Measurements from ENCODE around the gene EPSTI1.
"Not testable (repeated sequence)": the region's sequence is repeated elsewhere in the genome, so short reads cannot be mapped to it uniquely, and the experiment has no call there.

EPSTI1 gene, protein sequence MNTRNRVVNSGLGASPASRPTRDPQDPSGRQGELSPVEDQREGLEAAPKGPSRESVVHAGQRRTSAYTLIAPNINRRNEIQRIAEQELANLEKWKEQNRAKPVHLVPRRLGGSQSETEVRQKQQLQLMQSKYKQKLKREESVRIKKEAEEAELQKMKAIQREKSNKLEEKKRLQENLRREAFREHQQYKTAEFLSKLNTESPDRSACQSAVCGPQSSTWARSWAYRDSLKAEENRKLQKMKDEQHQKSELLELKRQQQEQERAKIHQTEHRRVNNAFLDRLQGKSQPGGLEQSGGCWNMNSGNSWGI

DNA sequence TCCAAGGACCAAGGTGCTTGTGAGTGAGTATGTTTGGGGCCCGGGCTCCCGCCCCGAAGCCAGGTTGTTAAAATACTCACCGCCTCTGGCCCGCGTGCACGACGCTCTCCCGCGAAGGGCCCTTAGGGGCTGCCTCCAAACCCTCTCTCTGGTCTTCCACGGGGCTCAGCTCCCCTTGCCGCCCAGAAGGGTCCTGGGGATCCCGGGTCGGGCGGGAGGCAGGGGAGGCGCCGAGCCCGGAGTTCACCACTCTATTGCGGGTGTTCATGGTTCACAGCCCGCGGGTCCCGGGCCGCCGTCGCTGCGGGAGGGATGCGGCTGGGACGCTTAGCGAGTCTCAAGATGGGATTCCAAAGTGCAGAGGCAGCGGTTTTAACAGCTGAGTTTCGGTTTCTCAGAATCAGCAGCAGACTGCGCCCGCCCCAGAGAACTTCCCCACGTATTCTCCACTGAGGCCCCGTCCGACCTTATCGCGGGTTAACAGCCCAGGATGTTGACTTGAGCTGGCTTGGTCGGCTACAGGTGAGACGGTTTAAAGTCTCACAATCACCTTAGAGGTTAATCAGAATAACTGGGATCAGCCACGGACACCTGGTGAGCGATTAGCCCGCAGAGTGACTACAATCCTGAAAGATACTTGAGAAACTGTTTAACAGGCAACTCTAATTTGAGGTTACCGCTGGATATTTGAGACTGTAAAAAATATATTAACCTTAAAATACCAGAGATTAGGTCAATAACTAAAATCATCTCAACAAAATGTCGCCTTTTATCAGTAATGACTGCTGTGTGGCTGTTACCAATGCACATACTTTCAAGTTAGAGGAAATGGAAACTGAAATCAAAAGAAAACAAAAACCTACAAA is at the start of gene EPSTI1:
Gene EPSTI1 (minus strand): TSS at position 344 of the 866 bp plus-strand sequence. CDS start 76 bp downstream, at position 268.
- DNase-seq (ENCODE audit: low spot score), result peak; percentile 83

DNA sequence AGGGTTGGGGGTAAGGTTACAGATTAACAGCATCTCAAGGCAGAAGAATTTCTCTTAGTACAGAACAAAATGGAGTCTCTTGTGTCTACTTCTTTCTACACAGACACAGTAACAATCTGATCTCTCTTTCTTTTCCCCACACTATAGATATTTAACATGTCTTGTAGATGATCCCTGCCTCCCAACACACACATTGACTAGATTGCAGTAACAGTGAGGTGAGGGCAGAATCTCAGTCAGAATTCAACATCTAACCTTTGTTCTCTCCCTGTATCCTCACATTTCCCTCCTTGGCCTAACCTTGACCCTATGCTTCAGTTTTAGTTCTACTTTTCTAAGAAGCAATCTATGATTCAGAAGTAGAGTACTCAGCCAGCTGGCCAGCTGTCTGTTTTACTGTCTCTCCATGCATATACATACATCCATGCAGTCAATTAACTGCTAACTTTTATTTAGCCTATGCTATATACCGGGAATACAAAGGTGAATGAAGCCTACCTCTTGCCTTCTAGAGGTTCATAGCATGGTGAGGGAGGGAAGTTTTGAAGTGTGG is 49.4 kb upstream of the EPSTI1 start:
- DNase-seq (ENCODE audit: low spot score), result no peak

DNA sequence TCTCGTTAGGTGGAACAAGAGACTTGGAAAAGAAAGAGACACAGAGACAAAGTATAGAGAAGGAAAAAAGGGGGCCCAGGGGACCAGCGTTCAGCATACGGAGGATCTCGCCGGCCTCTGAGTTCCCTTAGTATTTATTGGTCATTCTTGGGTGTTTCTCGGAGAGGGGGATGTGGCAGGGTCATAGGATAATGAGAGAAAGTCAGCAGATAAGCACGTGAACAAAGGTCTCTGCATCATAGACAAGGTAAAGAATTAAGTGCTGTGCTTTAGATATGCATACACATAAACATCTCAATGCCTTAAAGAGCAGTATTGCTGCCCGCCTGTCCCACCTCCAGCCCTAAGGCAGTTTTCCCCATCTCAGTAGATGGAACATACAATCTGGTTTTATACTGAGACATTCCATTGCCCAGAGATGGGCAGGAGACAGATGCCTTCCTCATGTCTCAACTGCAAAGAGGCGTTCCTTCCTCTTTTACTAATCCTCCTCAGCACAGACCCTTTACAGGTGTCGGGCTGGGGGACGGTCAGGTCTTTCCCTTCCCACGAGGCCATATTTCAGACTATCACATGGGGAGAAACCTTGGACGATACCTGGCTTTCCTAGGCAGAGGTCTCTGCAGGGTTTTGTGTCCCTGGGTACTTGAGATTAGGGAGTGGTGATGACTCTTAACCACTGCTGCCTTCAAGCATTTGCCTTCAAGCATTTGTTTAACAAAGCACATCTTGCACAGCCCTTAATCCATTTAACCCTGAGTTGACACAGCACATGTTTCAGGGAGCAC is 48.7 kb upstream of the EPSTI1 start:
- DNase-seq (ENCODE audit: low spot score), result not testable (repeated sequence)

DNA sequence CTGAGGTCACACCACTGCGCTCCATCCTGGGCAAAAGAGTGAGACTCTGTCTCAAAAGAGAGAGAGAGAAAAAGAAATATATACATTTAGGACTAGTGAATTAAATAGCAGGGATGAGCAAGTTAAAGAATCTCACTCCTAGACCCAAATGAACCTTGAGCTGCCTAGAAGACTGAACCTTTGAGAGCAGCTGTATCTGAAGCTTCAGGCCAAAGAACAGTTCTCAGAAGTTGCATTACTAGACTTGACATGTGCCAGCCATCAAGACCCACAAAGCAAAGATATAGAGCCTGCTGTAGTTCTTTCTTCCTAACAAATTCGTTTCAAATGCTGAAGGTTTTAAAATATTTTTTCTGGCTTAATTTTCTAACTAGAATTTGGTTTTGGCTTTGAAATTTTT is 47.9 kb upstream of the EPSTI1 start:
- no peak for DNase-seq (ENCODE audit: low spot score)

DNA sequence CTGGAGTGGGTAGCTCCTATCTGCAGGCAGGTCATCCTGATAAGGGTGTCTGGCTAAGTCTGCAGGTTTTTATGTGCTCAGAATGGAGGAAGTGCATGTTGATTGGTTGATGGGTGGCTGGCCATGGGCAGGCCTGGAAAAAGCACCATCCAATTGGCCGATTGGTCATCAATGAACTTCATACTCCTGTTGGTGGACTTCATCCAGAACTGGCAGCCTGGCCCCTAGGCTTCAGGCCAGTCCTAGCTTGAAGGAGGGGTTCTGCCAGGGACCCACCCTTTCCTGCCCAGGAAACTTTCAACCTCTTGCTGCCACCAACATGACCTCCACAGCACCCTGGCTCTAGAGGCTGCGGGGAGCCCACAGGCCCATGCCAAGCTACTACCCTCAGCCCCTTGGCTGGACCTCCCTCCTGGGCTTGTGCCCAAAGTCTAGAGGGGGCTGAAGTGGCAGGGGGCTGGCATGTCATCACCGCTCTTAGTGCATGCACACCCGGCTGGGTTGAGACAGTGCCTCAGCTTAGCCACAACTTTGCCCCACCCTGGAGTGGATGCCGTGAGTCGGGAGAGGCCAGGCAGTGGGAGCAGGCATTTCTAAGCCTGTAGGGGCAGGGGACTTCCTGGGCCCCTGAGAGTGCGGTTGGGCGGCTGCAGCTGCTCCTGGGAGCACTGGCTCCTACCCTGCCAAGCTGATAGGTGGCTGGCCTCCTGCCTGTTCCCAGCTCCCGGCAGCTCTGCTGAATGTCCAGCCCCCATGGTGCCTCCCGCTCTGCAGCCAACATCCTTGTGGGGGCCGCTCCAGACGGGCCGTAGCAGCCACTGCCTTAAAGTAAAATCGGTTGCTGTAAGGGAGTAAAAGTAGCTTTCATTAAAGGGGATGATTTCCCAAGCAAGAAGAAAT is 44.6 kb upstream of the EPSTI1 start:
- DNase-seq (ENCODE audit: low spot score), result no peak

DNA sequence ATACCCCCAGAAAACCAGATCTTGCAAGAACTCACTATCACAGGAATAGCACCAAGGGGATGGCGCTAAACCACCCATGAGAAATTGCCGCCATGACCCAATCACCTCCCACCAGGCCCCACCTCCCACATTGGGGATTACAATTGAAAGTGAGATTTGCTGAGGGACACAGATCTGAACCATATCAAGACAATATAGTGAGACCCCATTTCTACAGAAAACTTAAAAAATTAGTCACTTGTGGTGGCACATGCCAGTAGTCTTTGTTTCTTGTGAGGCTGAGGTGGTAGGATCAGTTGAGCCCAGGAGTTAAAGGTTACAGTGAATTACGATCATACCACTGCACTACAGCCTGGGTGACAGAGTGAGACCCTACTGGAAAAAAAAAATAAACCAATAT is 41.0 kb upstream of the EPSTI1 start:
- DNase-seq (ENCODE audit: low spot score), result no peak

DNA sequence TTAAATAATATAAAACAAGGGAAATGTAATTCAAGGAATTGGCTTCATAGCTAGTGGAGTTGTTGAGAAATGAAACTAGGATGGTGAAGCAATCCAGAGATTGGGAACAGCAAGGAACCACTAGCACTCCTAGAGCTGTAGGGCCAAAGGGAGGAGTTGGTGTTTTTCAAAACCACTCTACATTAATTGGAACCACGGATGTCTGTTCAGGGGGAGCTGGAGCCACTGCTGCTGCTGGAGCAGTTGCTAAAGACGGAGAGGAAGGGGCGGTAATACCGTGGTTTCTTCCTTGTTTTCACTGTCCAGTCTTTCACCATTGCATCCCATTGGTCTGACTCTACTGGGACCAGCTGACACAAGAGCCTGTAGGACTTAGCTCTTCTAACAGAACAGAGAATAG is 39.8 kb upstream of the EPSTI1 start:
- no peak for DNase-seq (ENCODE audit: low spot score)

DNA sequence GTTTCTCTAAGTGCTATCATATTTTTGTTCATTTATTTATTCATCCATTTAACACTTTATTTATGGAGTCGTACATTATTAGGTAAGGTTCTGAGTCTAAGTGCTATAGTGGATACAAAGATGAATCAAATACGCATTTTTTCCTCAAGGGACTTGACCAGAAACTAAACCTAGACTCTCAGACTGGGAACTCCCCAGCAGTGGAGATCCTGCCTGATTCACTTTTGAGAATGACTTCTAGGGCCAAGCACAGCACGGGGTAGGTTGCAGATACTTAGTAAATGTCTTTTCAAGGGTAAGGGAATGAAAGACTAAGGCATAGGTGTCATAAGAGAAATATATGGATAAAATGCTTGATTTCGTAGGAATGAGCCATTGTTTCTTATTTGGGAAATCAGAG is 38.5 kb upstream of the EPSTI1 start:
- DNase-seq (ENCODE audit: low spot score), result no peak

DNA sequence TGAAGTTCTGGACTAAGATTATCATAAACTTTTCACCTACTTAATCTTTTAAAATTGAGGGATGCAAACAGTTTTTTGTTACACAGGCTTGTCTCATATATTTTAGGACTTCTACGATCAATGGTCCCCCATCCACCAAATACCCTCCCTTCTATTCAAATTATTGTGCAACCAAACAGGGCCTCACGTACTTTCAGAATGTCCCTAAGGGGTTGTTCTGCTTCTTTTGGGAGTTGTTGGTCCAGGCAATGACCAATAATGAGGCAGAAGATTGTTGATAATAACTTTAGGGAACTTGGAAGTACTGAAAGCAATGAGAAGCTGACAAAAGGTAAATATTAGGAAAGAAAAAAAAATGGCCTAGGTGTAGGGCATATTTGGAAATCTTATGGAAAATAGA is 34.2 kb upstream of the EPSTI1 start:
- DNase-seq (ENCODE audit: low spot score), result no peak

DNA sequence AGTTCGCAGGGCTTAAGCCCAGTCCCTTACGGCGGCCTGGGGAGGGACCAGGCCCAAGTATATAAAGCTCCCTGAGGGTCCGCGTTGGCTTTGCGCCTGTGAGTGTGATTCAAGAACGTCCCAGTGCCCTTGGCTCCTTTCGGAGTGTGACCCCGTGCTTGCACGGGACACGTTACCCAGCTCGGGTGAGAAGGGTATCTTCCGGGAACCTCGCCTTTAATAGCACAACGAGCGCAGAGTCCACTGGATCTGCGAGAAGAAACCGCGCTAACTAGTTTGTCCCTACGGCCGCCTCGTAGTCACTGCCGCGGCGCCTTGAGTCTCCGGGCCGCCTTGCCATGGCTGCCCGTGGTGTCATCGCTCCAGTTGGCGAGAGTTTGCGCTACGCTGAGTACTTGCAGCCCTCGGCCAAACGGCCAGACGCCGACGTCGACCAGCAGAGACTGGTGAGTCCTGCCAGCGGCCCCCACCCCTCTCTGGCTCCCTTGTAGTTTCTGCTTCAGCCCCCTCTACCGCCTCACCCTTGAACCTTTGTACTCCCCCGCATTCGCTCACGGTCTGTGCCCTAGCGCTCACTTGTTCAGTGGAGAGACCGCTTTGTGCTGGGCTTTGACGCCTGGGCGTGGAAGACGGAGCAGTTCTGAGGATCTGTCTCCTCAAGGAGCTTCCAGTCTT is 31.4 kb upstream of the EPSTI1 start, which contains the start of gene DNAJC15:
Gene DNAJC15 (plus strand): TSS at position 298 of the 675 bp plus-strand sequence. CDS start 41 bp downstream, at position 339.
- DNase-seq (ENCODE audit: low spot score), result peak; percentile 83

DNA sequence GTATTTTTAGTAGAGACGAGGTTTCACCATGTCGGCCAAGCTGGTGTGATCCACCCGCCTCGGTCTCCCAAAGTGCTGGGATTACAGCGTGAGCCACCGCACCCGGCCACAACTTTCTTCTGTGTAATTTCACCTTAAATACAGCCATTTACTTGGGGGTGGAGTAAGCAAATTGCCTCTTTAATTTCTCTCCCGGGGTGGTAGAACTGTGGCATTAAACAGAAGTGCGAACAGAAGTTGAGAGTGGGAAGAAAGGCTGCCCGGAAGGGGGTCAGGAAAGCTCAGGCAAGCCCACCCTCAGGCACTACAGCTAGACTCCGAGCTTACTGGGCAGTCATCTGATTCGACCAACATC is 30.9 kb upstream of the EPSTI1 start:
- DNase-seq (ENCODE audit: low spot score), result no peak

DNA sequence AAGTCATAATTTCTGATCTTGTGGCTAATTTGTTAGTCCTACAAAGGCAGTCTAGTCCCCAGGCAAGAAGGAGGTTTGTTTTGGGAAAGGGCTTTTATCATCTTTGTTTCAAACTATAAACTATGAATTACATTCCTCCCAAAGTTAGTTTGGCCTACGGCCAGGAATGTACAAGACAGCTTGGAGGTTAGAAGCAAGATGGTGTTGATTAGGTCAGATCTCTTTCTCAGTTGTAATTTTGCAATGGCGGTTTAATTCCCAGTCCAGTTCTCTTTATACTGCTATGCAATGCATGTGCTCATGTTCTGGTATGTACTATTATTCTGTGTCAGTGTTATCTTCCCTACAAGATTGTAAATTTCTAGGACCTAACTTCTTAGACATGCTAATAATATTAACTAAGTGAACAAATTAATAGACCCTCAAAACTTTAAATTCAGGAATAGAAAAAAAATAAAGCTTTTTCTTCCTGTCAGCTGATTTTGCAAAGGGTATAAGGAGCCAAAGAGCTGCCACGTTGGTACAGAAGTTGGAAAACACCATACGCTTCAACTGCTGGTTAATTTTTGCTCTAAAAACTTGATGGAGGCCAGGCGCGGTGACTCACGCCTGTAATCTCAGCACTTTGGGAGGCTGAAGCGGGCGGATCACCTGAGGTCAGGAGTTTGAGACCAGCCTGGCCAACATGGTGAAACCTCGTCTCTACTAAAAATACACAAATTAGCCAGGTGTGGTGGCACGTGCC is 30.1 kb upstream of the EPSTI1 start:
- no peak for DNase-seq (ENCODE audit: low spot score)

DNA sequence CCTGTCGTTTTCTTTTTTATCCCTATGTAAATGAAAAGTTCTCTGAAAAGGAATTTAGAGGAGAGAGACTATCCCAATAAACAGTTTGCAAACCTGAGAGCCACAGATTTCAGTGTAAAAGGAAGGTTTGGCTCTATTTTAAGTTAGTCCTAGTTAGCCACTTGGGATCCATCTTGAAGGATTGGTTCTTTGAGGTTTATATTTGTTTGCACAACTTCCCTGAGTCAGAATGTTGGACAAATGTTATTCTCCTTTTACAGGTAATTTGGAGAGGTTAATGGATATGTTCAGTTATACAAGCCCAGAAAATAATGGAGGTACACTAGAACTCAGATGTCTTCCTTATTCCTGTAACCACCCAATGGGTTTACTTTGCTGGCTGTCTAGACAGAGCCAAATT is 28.8 kb upstream of the EPSTI1 start:
- DNase-seq (ENCODE audit: low spot score), result no peak

DNA sequence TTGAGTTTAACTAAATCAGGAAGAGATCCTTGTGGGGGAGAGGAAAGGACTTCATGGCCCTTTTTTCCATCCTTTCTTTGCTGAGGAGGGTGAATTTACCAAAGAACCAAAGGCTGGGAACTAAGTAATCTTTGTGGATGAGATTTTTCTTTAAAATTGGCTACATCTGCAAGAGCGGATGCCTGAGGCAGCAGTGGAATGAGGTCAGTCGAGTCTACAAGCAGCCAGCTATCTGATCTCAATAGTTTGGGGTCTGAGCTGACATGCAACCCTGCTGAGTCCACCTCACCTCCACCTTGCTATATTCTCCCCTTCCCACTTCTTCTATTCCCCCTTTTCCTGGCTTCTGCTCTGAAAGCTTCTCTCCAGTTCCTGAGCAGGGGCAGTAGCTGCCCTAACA is 27.8 kb upstream of the EPSTI1 start:
- DNase-seq (ENCODE audit: low spot score), result no peak

DNA sequence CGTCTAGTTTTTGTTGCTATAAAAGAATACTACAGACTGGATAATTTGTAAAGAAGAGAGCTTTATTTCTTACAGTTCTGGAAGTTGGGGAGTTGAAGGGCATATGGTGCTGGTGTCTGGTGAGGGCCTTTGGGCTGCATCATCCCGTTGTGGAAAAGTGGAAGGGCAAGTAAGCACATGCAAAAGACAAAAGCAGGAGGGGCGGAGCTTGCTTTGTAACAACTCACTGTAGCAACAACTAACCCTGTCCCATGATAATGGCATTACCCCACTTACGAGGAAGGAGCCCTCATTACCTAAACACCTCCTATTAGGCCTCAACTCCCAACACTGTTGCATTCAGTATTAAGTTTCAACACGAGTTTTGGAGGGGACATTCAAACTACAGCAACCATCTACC is 24.2 kb upstream of the EPSTI1 start:
- no peak for DNase-seq (ENCODE audit: low spot score)

DNA sequence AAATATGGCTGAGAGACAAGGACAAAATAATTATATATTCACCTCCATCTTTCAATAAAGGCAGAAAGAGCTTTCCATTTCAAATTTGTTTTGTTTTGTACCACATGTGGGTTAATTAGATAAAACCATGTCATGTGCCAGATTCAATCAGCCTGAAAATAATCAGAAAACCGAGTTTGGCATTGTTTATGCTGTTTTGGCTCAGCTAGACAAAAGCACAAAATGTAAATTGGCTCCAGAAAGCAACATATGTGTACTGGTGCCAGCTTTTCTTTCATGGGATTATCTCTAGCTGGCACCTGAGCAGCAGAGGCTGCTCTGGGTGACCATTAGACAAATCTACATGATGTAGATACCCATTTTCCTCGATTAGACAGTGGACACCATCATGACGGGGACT is 22.1 kb upstream of the EPSTI1 start:
- no peak for DNase-seq (ENCODE audit: low spot score)

DNA sequence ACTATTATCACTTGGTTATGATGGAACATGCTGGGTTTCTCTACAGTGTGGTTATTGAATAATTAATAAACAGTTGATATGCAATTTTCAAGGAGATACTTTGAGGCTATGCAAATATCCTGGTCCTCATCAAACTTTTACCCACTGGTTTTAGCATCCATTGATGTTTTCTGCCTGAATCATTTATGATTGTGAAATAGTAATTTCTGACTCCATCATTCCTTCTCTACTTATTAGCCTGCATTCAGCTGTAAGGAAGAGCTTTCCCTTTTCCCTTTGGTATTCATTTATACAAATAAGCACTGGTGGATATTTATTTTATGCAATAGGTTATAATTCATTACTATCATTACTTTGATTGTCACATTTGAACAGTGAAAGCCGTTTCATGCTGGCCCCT is 17.5 kb upstream of the EPSTI1 start:
- DNase-seq (ENCODE audit: low spot score), result no peak

DNA sequence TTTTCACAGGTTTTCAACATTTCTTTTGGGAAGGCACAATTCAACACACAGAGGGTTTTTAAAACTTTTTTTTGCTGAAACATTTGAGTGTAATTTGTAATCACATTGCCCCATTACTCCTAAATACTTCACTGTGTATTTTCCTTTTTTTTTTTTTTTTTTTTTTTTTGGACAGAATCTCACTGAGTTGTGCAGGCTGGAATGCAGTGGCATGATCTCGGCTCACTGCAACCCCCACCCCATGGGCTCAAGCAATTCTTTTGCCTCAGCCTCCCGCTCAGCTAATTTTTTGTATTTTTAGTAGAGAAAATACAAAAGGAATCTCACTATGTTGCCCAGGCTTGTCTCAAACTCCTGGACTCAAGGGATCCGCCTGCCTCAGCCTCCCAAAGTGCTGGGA is 16.6 kb upstream of the EPSTI1 start:
- no peak for DNase-seq (ENCODE audit: low spot score)

DNA sequence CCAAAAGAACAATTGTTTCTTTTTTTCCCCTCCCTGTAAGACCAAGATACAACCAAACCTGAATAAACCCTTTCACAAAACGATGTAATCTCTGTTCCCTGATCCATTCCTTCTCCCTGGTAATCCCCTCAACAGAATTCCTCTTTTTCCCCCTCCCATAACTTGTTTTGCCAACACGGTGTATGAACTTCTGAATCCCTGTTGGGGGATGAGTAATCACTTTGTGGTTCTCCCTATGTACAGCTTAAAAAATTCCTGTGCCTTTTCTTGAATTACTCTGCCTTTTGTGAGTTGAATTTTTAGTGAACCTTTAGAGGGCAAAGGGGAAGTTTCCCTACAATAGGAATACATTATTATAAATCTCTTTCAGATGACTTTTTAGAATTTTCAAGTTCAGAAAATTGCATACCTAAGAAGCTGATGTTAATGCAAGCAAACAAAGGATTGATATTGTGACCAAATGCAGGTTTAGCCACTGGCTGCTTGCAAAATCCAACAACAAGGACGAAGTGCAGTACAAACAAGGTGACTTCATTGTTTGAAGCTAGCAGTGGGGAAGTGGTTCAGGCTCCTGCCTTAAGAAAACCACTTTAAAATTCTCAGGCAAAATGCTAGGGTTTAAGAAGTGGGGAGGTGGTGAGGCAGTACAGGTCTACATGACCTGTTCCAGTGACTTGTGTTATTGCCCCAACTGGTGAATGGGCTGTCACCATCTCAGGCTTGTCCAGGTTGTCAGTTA is 15.0 kb upstream of the EPSTI1 start:
- no peak for DNase-seq (ENCODE audit: low spot score)

All from NAMALWA (cell line).